NCI-H146 treated with DMSO at 0.1 percent for 48 hours (cell line): ENCODE data around the gene MYO1F.
A peak's percentile ranks its signal among the peaks of the same experiment; 100 is the strongest.
"Not testable (repeated sequence)": the region's sequence is repeated elsewhere in the genome, so short reads cannot be mapped to it uniquely, and the experiment has no call there.

Source experiments
- DNase-seq: peaks from one replicate; lab custom pipeline; 2025; ENCODE audit not compliant: unreplicated experiment; lab: John Stamatoyannopoulos, UW

The MYO1F gene

GRCh38 chr19:8519388-8519787, 57.9 kb downstream of the MYO1F start:
- no peak for DNase-seq

- DNase-seq = no peak
These were observed 58.7 kb downstream of the MYO1F start for GRCh38 chr19:8518536-8518935.

DNA sequence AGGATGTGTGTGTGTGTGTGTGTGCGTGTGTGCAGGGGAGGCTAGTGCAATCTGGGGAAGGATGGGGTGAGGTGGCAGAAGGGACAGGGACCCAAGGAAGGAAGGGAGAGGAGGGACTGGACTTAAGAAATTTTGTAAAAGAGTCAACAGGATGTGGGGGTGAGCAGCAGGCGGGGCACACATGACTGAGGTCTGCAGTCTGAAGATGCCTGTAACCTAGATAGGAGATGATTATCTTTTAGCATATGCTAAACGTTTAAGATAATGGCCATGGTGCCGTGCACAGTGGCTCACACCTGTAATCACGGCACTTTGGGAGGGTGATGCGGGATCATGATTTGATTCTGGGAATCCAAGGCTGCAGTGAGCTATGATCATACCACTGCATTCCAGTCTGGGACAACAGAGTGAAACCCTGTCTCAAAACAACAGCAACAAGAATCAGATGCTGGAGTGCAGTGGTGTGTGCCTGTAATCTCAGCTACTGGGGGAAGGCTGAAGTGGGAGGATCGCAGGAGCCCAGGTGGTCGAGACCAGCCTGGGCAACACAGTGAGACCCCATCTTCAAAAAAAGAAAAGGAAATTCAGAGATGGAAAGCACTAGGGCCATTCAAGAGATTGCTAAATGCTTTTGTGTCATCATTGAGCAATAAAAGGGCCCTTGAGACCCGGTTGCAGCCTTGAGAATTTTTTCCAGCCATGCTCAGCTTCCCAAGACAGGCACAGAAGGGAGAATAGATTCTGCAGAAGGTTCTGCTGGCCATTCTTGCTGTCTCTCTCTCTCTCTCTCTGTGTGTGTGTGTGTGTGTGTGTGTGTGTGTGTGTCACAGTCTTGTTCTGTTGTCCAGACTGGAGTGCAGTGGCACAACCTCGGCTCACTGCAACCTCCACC, 59.4 kb downstream of the MYO1F start:
- DNase-seq = no peak

DNA sequence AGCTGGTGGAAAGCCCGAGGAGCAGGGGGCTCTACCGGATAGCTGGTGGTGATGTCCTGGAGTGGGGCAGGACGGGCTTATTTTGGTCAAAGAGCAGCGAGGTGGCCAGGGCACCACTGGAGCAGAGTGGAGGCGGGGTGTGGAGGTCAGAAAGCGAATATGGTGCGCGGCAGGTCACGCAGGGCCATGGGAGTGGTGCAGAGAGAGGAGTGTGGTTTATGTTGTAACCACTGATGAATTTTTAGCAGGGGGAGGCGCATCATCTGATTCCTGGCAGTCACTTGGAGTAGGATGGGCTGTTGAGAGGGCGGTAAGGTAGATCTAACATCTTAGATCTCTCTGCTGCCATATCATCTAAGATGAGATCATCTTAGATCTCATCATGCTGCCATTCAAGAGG, 61.9 kb downstream of the MYO1F start:
- no peak for DNase-seq

GRCh38 chr19:8514505-8515009, 62.7 kb downstream of the MYO1F start:
- not testable (repeated sequence) for DNase-seq

- peak; percentile 67 for DNase-seq
These were observed 63.3 kb downstream of the MYO1F start, which contains the start of gene ZNF414 for GRCh38 chr19:8513687-8514504. Gene ZNF414, minus strand, starts transcription at chr19:8514167. Its CDS starts 121 bp downstream, at chr19:8514046.

- DNase-seq = no peak
These were observed 64.1 kb downstream of the MYO1F start for GRCh38 chr19:8513036-8513686.

GRCh38 chr19:8512115-8512967, 64.9 kb downstream of the MYO1F start:
- DNase-seq = no peak

DNA sequence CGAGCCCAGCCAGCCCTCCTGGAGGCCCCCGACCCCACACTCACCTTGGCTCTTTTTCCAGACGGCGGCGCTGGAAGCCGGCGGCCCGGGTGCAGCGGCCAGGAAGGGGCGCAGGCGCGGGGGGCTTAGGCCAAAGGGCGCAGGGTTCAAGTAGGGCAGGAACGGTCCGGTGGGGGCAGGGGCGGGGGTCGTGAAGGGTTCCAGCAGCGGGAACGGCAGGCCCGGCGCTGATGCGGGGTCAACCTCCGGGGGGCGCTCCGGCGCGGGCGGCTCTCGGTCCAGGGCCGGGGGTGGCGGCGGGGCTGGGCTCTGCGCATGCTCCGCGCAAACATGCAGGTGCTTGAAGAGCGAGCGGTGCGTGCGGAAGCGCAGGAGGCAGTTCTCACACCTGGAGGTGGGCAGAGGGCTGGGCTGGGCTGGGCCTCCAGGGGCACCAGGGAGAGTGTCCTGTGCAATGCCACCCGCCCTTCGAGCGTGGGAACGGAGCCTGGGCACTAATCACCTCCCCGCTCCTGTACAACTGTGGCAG, 65.6 kb downstream of the MYO1F start:
- DNase-seq = no peak

GRCh38 chr19:8510589-8511115, 66.6 kb downstream of the MYO1F start:
- no peak for DNase-seq

- DNase-seq = no peak
These were observed 70.8 kb downstream of the MYO1F start for GRCh38 chr19:8506402-8506957.

GRCh38 chr19:8505680-8506401, 71.4 kb downstream of the MYO1F start:
- peak; percentile 24 for DNase-seq

- DNase-seq = no peak
These were observed 72.3 kb downstream of the MYO1F start for GRCh38 chr19:8504919-8505318.

DNA sequence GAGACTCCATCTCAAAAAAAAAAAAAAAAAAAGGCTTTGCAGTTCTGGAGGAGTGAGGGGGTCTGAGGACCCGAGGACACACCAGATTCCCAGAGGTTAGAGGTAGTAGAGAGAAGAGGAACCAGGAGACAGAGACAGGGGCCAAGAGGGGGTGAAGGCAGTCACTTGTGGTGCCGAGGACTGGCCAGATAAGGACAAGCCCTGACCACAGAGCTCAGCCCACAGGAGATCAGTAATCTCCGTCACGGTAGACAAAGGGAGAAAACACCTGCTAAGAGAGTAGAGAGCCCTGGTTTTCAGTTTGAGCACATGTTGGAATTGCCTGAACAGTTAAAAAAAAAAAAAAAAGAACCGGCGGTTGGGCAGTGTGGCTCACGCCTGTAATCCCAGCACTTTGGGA, 73.1 kb downstream of the MYO1F start:
- DNase-seq = no peak

- DNase-seq = no peak
These were observed 73.7 kb downstream of the MYO1F start for GRCh38 chr19:8503510-8503909.

GRCh38 chr19:8501981-8502380, 75.3 kb downstream of the MYO1F start:
- no peak for DNase-seq

GRCh38 chr19:8501516-8501915, 75.7 kb downstream of the MYO1F start:
- DNase-seq = no peak

DNA sequence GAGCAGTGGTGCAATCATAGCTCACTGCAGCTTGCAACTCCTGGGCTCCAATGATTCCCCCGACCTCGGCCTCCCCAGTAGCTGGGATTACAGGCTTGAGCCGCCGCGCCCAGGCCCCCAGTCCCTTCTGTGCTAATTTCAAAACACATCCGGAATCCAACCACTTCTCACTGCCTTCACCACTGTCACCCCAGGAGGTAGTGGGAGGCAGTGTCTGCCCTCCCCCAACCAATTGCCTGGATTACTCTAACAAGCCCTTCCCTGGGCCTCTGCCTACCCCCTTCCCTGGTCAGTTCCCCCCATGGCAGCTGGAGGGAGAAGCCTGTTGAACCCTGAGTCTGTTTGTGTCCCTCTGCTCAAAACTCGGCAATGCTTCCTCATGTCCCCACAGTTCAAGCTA, 77.1 kb downstream of the MYO1F start:
- no peak for DNase-seq
